Lung (tissue), 12 donors: ENCODE data around the gene DOK7. TPM values are rescaled to one million over a fixed set of nuclear protein-coding genes. Genes with fewer than 3 reads are reported as not detected.
"Not testable (repeated sequence)": the region's sequence is repeated elsewhere in the genome, so short reads cannot be mapped to it uniquely, and the experiment has no call there.

ENCODE experiments used
- ATAC-seq: fragments of 200-7000 bp; cut with Tn5 transposase; one replicate; pipeline ENCODE4 v1.9.1; 2020; ENCODE audit warnings: moderate number of reproducible peaks; ENCODE audit not compliant: insufficient read depth, low FRiP score
- DNase-seq, 3 donors: peaks; one replicate each; pipeline ENCODE4 v3.0.0-alpha.2; 2013 to 2017
- H3K27ac ChIP-seq, 2 donors: one replicate each; pipeline ENCODE4 v1.5.1; 2013; ENCODE audit warnings: mild to moderate bottlenecking in 2 of 2, moderate library complexity in 2 of 2, control low read depth in 1 of 2, inconsistent platforms in 1 of 2, low read depth in 1 of 2, low read length in 1 of 2
- H3K27me3 ChIP-seq, 3 donors: one replicate each; pipeline ENCODE4 v1.5.1; 2013; ENCODE audit warnings: low read length in 2 of 3; ENCODE audit not compliant: control insufficient read depth in 3 of 3, insufficient read depth in 3 of 3
- H3K36me3 ChIP-seq, 4 donors: one replicate each; pipeline ENCODE4 v1.5.1; 2013; ENCODE audit warnings: low read length in 4 of 4, mild to moderate bottlenecking in 1 of 4, moderate library complexity in 1 of 4; ENCODE audit not compliant: control insufficient read depth in 4 of 4, insufficient read depth in 4 of 4
- H3K4me1 ChIP-seq, 5 donors: one replicate each; pipeline ENCODE4 v1.5.1; 2013; ENCODE audit warnings: low read length in 5 of 5, mild to moderate bottlenecking in 2 of 5, moderate library complexity in 1 of 5; ENCODE audit not compliant: control insufficient read depth in 5 of 5, insufficient read depth in 5 of 5
- H3K4me3 ChIP-seq: one replicate; pipeline ENCODE4 v1.5.1; 2013; ENCODE audit warnings: mild to moderate bottlenecking, control low read depth, moderate library complexity
- H3K9ac ChIP-seq, 2 donors: one replicate each; pipeline ENCODE4 v1.5.1; 2013; ENCODE audit warnings: low read length in 2 of 2, control low read depth in 1 of 2; ENCODE audit not compliant: insufficient read depth in 1 of 2
- H3K9me3 ChIP-seq, 4 donors: one replicate each; pipeline ENCODE4 v1.5.1; 2013; ENCODE audit warnings: low read length in 3 of 4, mild to moderate bottlenecking in 1 of 4, moderate library complexity in 1 of 4; ENCODE audit not compliant: control insufficient read depth in 4 of 4, insufficient read depth in 3 of 4
- CTCF ChIP-seq: IDR thresholded peaks from 2 replicates; pipeline ENCODE4 v1.5.1; 2012; ENCODE audit warnings: mild to moderate bottlenecking; ENCODE audit errors: control extremely low read depth, extremely low read depth
- WGBS, 2 donors: extraction: QIAGEN DNeasy Blood & Tissue Kit; methylation state at CpG; one replicate each; pipeline ENCODE4 v1.1.7; 2013; 5-methylcytosine and 5-hydroxymethylcytosine counted together
- polyA plus RNA-seq, 2 donors: library from polyadenylated mRNA; stranded (reverse); fragments of 200-250 nt; gene quantifications; one replicate each; pipeline ENCODE4 v1.2.1, GENCODE V29; 2013
- total RNA-seq, 2 donors: library from RNA; depleted of rRNA in 1 of 2; stranded (reverse); fragments of >200 nt in 1 of 2; gene quantifications; one replicate each; pipeline ENCODE4 v1.2.1, GENCODE V29; 2014 to 2021
- donor health status: control.
- donor health status: control.
- donor health status: Bipolar disorder and iron deficiency.
- donor health status: healthy.
- donor health status: DM: yes; HTN: yes; CAD: no.

DOK7 gene
- total and polyA plus RNA-seq, 4 donors, result 0.53 to 2.7 (median 1.4) TPM

DNA sequence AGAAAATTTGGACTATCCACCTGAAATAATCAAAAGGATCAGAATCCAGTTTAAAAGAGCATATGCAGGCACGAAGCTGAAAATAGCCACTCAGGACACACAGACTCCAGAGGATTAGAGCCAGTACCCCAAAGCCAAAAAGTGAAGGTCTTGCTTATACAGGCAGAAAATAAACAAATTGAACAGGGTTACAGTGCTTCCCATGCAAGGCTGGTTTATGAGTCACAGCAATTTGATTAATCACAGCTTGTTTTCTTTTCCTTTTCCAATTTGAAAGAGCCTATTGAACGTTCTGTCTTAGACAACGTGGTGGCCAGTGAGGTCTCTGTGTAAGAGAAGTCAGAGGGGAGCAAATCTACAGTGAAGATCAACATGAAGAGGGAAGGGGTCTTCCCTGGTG is 11.2 kb upstream of the DOK7 start:
- peaks cover 0 to 5% (median 3%) of the 10 kb centered on the region in 4 donors for H3K9me3 ChIP-seq
- no peak for DNase-seq
- H3K27me3 ChIP-seq, result no peaks in the 10 kb centered on the region
- H3K4me1 ChIP-seq, result no peaks in the 10 kb centered on the region
- 71 to 85% methylated on average over 3 of the region's 3 CpGs for WGBS, 2 donors
- H3K4me3 ChIP-seq, result no peak overlapping the region
- no peaks in the 10 kb centered on the region for H3K36me3 ChIP-seq
- ATAC-seq, result no peak
- no peak overlapping the region for H3K9ac ChIP-seq
- H3K27ac ChIP-seq, result no peak overlapping the region
- no peak for TF ChIP-seq CTCF

DNA sequence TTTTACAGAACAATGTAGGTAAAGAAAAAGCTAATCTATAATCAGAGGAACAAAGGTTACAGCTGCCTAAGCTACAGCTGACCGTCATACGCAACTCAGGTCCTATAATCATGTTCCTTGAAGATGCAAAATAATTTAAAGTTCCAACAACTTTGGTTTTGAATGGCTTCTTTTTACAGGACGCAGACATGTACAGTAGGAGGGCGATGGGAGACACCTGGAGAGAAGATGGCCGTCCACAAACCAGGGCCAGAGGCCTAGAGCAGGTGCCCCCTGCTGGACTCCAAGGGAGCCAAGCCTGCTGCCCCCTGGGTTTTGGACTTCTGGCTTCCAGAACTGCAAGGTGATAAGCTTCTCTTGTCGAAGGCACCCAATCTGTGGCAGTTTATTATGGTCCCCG is 10.7 kb upstream of the DOK7 start:
- Histone ChIP-seq H3K27ac (no peak overlapping the region), H3K9me3 (peaks cover 0 to 5% (median 3%) of the 10 kb centered on the region in 4 donors), H3K9ac (no peak overlapping the region), H3K4me3 (no peak overlapping the region), H3K36me3 (no peaks in the 10 kb centered on the region), H3K4me1 (no peaks in the 10 kb centered on the region), H3K27me3 (no peaks in the 10 kb centered on the region)
- 82 to 85% methylated on average over 7 of the region's 7 CpGs for WGBS, 2 donors
- DNase-seq, result no peak
- no peak for ATAC-seq
- TF ChIP-seq CTCF, result no peak

GRCh38 chr4:3455596-3455995 is 7.5 kb upstream of the DOK7 start:
- H3K4me1 ChIP-seq, ATAC-seq, DNase-seq, H3K36me3 ChIP-seq, H3K27me3 ChIP-seq, H3K9ac ChIP-seq, H3K27ac ChIP-seq, H3K4me3 ChIP-seq, H3K9me3 ChIP-seq: not testable (repeated sequence)
- 88 to 92% methylated on average over 3 of the region's 3 CpGs for WGBS, 2 donors

DNA sequence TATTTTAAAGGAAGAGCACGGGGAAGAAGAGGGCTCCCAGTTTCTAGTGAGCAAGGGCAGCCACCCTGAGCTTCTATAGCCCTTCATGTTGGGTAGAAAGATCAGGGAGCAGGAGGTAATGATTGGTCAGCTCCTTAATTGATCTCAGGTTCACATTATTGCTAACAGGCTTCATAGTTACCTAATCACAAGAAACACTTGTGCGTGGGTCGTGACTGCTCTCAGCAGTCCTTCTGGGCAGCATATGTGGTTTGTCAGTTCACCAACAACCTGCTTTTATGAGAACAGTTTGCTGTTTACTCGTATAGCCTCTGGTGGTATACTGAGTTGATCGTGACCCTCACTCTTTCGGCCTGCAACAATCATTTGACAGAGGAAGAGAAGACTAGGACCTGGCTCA is 4.7 kb upstream of the DOK7 start:
- peaks cover 0 to 10% (median 3%) of the 10 kb centered on the region in 4 donors for H3K9me3 ChIP-seq
- peaks cover 0 to 10% (median 0%) of the 10 kb centered on the region in 5 donors for H3K4me1 ChIP-seq
- H3K27me3 ChIP-seq, result no peaks in the 10 kb centered on the region
- DNase-seq (no peak), ATAC-seq (no peak)
- TF ChIP-seq CTCF, result no peak
- H3K27ac ChIP-seq, result no peak overlapping the region
- H3K4me3 ChIP-seq, result no peak overlapping the region
- 86 to 87% methylated on average over 6 of the region's 6 CpGs for WGBS, 2 donors
- no peak overlapping the region for H3K9ac ChIP-seq
- H3K36me3 ChIP-seq, result no peaks in the 10 kb centered on the region

DNA sequence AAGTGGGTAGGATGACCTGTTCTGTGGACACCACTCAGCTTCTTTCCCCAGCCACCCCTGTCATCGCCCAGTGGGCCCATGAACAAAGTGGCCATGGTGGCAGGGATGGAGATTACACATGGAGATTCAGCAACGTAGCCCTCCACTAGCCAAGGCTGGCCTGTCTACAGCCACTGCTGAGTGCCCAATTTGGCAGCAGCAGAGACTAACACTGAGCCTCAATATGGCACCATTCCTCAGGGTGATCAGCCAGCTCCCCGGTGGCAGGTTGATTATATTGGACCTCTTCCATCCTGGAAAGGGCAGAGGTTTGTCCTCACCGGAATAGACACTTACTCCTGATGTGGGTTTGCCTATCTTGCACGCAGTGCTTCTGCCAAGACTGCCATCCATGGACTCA is 4.0 kb upstream of the DOK7 start:
- H3K27ac ChIP-seq, DNase-seq, H3K4me3 ChIP-seq, H3K27me3 ChIP-seq, ATAC-seq, H3K36me3 ChIP-seq, H3K9me3 ChIP-seq, H3K9ac ChIP-seq: not testable (repeated sequence)
- peaks cover 0 to 14% (median 0%) of the 10 kb centered on the region in 5 donors for H3K4me1 ChIP-seq
- WGBS, 2 donors, result 92 to 94% methylated on average over 5 of the region's 5 CpGs
